ENCODE measurements around the gene ORMDL2.
"Not testable (repeated sequence)": the region's sequence is repeated elsewhere in the genome, so short reads cannot be mapped to it uniquely, and the experiment has no call there.

Gene ORMDL2

DNA sequence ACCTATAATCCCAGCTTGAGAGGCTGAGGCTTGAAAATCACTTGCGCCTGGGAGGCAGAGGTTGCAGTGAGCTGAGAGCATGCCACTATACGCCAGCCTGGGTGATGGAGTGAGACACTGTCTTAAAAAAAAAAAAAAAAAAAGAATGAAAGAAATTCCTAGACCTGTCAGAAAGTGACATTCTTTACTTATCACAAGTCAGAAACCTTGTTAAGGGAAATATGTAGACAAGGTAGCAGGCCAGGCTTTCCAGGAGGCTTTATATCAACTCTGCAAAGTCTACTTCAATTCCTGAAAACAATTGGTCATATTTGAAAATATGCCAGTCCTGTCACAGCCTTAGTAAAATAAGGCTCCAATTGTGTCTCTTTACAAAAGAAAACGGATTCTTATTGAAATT, 44.0 kb downstream of the ORMDL2 start:
- no peak for DNase-seq

DNA sequence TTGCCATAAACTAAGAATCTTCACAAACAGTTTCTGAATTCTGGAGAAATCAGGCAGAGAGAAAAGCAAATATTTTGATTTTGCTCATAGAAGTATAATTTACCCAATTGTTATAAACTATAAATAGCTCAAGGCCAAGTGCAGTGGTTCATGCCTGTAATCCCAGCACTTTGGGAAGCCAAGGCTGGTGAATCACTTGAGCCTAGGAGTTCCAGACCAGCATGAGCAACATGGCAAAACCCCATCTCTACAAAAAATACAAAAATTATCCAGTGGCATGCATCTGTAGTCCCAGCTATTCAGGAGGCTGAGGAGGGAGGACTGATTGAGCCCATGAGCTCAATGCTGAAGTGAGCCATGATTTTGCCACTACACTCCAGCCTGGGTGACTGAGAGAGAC, 44.4 kb downstream of the ORMDL2 start:
- no peak for DNase-seq

DNA sequence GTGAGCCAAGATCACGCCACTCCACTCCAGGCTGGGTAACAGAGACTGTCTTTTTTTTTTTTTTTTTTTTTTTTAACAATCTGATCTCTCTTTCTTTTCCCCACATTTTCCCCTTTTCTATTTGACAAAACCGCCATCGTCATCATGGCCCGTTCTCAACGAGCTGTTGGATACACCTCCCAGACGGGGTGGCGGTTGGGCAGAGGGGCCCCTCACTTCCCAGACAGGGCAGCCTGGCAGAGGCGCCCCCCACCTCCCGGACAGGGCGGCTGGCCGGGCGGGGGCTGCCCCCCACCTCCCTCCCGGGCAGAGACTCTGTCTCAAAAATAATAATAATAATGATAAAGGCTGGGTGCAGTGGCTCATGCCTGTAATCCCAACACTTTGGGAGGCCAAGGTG, 45.1 kb downstream of the ORMDL2 start:
- DNase-seq, result not testable (repeated sequence)

DNA sequence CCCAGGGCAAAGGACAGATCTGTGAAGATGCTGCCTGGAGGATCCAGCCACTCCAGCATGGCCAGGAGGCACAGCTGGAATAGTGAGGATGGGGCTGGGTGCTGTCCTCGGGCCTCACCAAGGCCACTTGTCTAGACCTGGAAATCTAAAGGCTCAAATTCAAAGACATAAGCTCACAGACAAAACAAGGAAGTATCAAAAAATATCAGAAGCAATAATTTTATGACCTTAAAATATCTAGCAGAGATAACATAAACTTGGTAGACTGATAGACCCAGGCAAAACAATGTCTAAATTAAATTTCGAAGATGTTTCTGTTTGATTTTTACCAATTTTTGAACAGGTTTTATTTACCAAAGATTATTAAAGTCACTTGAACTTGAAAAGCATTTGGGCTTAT, 47.5 kb downstream of the ORMDL2 start:
- DNase-seq, result no peak

- not testable (repeated sequence) for DNase-seq
Measured at GRCh38 chr12:55866454-55867004, 48.7 kb downstream of the ORMDL2 start.

Measured in NCI-H2227 treated with DMSO at 0.1 percent for 48 hours (cell line).